Stimulated activated CD8-positive, alpha-beta memory T cell treated with anti-CD3 and anti-CD28 coated beads, Interleukin-15, amount 100 ng/mL, for 1 hour (primary cell): ENCODE measurements around the gene PRKAA1.
"Not testable (repeated sequence)": the region's sequence is repeated elsewhere in the genome, so short reads cannot be mapped to it uniquely, and the experiment has no call there.

Source experiments
- DNase-seq: peaks from one replicate; pipeline ENCODE4 v3.0.0-alpha.2; 2020; ENCODE audit warnings: low read depth

The PRKAA1 gene

DNA sequence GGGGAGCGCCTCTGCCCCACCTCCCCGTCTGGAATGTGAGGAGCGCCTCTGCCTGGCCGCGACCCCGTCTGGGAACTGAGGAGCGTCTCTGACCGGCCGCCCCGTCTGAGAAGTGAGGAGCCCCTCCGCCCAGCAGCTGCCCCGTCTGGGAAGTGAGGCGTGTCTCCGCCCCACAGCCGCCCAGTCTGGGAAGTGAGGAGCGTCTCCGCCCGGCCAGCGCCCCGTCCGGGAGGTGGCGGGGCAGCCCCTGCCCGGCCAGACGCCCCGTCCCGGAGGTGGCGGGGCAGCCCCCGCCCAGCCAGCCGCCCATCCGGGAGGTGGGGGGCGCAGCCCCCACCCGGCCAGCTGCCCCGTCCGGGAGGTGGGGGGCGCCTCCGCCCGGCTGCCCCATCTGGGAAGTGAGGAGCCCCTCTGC, 75.7 kb downstream of the PRKAA1 start:
- DNase-seq: not testable (repeated sequence)

DNA sequence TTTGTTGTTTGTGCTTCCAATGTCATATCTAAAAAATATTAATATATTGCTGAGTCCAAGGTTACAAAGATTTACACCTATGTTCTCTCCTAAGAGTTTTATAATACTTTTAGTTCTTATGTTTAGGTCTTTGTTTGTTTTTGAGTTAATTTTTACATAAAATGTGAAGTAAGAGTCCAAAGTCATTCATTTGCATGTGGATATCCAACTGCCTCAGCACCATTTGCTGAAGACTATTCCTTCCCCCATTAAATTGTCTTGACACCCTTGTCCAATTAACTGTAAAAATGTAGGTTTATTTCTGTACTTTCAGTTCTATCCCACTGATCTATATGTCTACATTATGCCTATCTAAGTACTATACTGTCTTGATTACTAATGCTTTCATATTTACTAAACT, 78.1 kb downstream of the PRKAA1 start:
- no peak for DNase-seq

DNA sequence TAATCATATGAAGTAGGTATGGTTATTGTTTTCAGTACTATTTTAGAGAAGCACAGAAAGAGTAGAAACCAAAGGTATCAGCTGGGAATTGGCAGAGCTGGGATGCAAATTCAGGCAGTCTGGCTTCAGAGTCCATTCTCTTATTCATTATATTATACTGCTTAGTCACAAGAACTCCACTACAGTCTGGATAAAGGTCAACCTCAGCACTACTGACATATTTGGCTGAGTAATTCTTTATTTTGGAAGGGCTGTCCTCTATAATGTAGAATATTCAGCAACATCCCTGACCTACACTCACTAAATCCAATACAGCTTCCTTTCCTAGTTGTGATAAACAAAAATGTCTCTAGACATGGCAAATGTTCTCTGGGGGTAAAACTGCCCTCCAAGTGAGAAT, 80.9 kb downstream of the PRKAA1 start:
- no peak for DNase-seq

DNA sequence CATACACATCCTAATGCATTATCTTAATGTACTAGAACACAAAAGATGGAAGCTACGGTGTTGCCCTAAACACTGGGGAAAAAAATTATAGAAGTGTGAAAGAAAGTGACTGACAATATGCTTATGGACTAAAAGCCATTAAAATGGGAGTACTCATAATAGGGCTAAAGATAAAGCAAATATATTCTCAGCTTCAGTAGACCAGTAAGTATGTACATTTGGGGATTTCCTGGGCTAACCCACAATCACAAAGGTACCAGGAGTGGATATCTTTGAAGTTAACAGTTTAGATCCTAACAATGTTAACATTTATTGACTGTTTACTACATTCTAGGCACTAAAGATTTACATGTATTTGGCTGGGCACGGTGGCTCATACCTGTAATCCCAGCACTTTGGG, 81.6 kb downstream of the PRKAA1 start:
- no peak for DNase-seq

DNA sequence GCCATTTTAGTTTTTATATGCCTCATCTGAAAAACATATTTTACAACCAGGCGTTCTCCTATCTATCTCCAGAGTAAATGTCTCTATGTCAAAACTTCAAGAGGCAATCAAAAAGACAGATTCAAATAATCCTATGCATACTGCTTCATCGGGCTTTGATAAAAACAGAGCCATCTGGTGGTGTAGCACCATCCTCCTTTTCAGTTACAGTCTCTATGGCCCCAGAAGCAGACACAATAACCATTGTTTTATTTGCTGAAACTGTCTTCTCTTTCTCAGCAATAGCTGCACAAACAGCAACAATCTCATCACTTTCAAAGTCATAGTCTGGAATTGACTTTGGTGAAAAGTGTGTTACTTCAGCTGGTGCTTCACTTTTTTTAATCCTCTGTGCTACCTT, 82.2 kb downstream of the PRKAA1 start:
- DNase-seq: no peak

DNA sequence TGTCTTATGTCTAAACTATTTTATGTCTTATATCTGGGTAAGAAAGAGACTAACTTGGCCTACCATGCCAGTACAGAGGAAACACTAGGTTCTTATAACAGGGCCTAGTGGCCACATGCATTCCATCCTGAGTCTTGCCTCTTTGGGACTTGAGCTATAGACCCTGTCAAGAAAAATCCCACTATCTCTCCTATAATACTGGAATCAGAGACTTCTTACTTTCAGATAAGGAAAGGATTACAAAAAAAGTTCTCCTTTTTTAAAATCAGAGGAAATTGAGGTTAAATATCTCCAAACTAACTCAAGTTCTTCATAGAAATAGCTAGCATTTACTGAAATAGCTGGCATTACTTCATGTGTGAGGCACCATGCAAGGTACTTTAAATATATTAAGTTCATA, 84.2 kb downstream of the PRKAA1 start:
- no peak for DNase-seq

DNA sequence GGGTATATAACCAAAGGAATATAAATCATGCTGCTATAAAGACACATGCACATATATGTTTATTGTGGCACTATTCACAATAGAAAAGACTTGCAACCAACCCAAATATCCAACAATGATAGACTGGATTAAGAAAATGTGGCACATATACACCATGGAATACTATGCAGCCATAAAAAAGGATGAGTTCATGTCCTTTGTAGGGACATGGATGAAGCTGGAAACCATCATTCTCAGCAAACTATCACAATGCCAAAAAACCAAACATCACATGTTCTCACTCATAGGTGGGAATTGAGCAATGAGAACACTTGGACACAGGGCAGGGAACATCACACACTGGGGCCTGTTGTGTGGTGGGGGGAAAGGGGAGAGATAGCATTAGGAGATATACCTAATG, 87.6 kb downstream of the PRKAA1 start:
- not testable (repeated sequence) for DNase-seq
